ENCODE measurements around the gene SHANK1.
"Not testable (repeated sequence)": the region's sequence is repeated elsewhere in the genome, so short reads cannot be mapped to it uniquely, and the experiment has no call there.

Gene SHANK1

GRCh38 chr19:50633973-50634372, 85.6 kb downstream of the SHANK1 start:
- DNase-seq (ENCODE audit: low read depth) = no peak

DNA sequence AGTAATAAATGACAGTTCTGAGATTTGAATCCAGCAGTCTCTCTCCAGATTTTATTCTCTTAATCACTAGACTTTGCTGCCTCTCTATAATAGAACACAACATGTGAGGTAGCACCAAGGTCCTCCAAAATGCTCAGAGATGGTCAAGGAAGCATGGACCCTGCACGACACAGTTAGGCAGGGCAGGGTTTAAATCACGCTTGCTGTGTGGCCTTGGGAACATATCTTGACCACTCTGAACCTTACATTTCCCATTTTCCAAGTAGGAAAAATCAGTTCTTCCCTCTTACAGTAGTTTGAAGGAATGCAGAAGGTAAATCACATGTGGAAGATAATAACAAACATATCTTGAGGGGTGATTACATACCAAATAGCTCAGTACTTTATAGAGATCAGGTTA, 86.2 kb downstream of the SHANK1 start:
- no peak for DNase-seq (ENCODE audit: low read depth)

- DNase-seq (ENCODE audit: low read depth) = no peak
Observed at GRCh38 chr19:50632151-50632835, 87.3 kb downstream of the SHANK1 start.

DNA sequence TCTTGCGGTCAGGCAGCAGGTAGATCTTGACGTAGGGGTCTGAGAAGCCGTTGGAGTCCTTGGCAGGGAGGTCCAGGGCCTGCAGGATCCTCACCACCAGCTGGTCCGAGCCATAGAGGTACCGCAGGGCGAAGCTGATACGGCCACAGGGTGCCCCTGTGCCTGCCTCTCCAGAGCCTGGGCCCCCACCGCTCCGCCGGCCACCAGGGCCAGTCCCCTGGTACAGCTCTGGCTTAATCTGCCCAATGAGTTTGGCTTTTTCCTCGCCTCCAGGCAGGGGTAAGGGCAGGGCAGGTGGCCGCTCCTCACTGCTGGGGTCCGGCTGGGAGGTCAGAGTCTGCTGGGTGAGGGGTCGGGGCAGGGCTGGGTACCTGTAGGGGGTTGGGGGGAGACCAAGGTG, 89.8 kb downstream of the SHANK1 start:
- no peak for DNase-seq (ENCODE audit: low read depth)

DNA sequence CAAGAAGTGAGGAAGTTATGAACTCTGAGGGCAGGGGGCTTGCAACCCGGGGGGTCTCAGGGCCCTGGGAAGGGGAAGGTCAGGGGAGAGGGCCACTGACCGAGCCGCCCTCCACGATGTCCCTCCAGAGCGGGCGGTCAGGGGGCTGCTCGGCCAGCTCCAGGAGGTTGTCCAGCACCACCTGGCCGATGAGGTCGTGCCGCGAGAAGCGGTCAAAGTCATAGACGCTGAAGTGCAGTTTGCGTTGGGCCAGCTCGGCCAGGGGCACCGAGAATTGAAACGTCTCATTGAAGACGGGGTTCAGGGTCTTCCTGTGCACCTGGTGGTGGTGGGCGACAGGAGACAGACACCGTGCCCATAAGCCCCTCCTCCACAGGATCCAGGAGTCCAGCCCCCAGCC, 90.4 kb downstream of the SHANK1 start:
- no peak for DNase-seq (ENCODE audit: low read depth)

- DNase-seq (ENCODE audit: low read depth) = no peak
Observed at GRCh38 chr19:50628551-50628950, 91.1 kb downstream of the SHANK1 start.

- DNase-seq (ENCODE audit: low read depth) = no peak
Observed at GRCh38 chr19:50628146-50628545, 91.5 kb downstream of the SHANK1 start.

DNA sequence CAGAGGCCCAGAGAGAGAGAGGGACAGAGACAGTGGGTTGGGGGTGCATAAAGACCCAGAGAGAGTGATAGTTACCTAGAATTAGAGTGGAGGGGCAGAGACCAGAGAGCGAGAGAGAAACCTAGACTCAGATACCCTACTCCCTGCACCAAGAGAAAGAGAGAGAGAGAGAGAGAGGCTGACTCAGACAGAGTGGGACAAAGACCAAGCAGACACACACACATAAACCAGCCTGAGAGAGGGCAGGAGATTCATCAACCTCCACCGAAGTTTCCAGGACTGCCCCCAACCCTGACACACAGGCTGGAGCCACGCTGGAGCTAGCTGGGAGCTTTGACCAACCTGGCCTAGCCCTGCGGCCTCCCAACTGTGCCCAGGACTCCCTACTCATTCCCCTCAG, 92.8 kb downstream of the SHANK1 start:
- DNase-seq (ENCODE audit: low read depth) = no peak

DNA sequence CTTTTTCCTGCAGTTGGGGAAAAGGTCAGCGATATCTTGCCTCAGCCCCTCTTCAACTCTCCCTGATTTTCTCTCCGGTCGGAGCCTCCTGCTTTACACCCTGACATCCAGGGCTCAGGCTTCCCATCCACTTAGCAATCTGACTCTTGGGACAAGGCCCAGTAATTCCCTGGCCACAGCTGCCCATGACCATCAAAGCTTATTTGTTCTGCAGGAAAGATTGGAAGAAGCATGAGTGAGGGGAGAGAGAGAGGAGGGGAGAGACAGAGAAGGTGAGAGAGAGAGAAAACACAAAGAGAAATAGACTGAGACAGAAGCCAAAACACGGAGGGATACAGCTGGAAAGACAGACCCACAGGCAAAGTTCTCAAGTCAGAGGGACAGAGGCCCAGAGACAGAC, 93.6 kb downstream of the SHANK1 start:
- no peak for DNase-seq (ENCODE audit: low read depth)

GRCh38 chr19:50624949-50625600, 94.5 kb downstream of the SHANK1 start:
- no peak for DNase-seq (ENCODE audit: low read depth)

GRCh38 chr19:50620394-50620906, 99.2 kb downstream of the SHANK1 start:
- DNase-seq (ENCODE audit: low read depth) = not testable (repeated sequence)

- not testable (repeated sequence) for DNase-seq (ENCODE audit: low read depth)
Observed at GRCh38 chr19:50619184-50619583, 100.4 kb downstream of the SHANK1 start.

DNA sequence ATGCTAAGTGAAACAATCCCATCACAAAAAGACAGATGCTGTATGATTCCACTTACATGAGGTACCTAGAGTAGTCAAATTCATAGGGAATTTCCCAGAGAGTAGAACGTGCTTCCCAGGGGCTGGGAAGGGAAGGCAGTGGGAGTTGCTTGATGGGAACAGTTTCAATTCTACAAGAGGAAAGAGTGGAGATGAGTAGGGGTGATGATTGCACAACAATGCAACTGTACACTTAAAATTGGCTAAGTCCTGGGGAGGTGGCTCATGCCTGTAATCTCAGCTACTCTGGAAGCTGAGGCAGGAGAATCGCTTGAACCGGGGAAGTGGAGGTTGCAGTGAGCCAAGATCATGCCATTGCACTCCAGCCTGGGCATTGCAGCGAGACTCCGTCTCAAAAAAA, 101.2 kb downstream of the SHANK1 start:
- not testable (repeated sequence) for DNase-seq (ENCODE audit: low read depth)

DNA sequence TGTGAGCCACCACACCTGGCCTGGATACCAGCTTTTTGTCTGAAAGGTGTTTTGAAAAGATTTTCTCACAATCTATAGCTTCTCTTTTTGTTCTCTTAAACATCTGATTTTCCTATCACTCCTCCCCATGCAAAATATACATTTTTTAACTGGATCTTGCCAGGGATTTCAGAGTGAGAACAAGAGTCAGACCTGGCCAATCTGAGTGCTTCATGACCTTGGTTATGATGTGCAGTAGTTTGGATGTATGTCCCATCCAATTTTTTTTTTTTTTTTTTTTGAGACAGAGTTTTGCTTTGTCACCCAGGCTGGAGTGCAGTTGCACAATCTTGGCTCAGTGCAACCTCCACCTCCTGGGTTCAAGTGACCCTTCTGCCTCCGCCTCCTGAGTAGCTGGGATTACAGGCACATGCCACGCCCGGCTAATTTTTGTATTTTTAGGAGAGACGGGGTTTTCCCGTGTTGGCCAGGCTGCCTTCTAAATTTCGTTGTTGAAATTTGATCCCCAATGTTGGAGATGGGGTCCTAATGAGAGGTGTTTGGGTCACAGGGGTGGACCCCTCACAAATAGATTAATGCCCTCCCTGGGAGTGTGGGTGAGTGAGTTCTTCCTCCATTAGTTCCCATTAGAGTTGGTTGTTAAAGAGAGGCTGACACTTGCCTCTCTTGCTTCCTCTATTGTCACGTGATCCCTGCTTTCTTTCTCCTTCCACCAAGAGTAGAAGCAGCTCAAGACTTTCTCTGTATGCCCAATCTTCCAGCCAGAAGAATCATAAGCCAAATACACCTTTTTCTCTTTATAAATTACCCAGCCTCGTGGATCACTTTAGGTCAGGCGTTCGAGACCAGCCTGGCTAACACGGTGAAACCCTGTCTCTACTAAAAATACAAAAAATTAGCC, 106.8 kb downstream of the SHANK1 start:
- DNase-seq (ENCODE audit: low read depth) = not testable (repeated sequence)
